ENCODE measurements around the gene GSS.

GSS gene

GRCh38 chr20:34983995-34984735 lies 28.6 kb upstream of the GSS start:
- DNase-seq (ENCODE audit: low read depth, low spot score): no peak
- H3K4me3 ChIP-seq (ENCODE audit: low read depth, low read length): no peak overlapping the region
- in situ Hi-C loops (cut with HindIII; ENCODE audit: low sequenced_read_pairs): no loop called here
- TF ChIP-seq CTCF (IDR thresholded peaks at IDR 0.05; ENCODE audit: low read depth, low read length): no peak

GRCh38 chr20:34983089-34983820 lies 27.6 kb upstream of the GSS start:
- H3K4me3 ChIP-seq (ENCODE audit: low read depth, low read length): no peak overlapping the region
- no peak for DNase-seq (ENCODE audit: low read depth, low spot score)
- TF ChIP-seq CTCF (IDR thresholded peaks at IDR 0.05; ENCODE audit: low read depth, low read length): no peak
- in situ Hi-C loops (cut with HindIII; ENCODE audit: low sequenced_read_pairs): no loop called here

DNA sequence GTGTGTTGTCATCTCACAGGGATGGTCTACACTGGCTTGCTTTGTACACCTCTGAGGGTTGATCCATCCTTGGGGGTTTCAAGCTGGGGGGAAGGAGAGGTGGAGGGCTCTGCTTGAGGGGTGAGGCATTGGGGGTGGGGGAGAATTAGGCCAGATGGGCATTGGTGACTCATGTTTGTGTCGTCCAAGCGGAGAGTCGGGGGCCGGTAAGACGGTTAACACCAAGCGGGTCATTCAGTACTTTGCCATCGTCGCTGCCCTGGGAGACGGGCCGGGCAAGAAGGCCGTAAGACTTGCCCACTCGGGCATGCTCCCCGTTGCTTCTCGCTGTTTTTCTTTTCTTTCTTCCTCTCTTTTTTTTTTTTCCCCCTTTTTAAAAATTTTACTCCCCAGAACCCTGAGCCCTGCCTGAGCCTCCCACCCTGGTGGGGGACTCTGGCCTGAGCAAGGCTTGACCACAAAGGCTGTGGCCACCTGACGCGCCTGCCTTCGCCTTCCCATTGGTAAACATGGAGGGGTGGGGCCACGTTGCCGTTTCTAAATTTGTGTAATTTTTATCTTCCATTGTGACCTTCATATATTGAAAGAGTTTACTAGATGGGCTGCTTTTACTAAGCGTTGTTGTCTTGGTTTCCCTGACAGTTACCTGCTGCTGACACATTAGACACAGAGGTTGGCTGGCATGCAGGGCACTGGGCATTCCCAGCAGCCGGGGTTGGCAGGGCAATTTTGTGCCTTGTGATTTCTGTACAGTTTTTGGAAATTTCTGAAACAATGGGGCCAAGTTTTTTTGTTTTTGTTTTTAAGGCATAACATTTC lies 26.9 kb upstream of the GSS start:
- in situ Hi-C loops (cut with HindIII; ENCODE audit: low sequenced_read_pairs): no loop called here
- no peak for DNase-seq (ENCODE audit: low read depth, low spot score)
- TF ChIP-seq CTCF (IDR thresholded peaks at IDR 0.05; ENCODE audit: low read depth, low read length): no peak
- H3K4me3 ChIP-seq (ENCODE audit: low read depth, low read length): no peak overlapping the region

DNA sequence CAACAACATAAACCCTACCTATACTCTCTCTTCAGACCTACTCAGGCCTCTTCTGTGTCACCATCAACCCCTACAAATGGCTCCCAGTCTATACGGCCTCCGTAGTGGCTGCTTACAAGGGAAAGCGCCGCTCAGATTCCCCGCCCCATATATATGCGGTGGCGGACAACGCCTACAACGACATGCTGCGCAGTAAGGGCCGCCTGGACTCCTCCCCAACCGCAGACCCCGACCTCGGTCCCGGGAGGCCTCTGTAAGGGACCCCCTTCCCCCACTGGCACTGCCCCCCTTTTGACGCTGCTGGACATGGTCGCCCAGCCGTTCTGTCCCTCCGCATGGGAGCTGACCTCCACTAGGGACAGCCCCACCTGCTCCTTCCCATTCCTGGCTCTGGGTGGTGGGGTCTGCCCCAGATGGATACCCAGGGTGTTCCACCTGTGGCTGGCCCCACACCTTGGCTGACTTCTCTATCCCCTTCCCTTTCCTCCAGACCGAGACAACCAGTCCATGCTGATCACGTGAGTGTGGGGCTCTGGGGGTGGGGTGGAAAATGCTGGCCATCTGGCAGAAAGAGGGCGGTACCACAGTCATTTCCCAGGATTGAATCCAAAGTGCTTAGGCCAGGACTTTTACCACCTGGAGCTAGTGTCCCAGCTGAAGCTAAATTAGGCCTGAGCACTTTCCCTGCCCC lies 25.1 kb upstream of the GSS start:
- no peak overlapping the region for H3K4me3 ChIP-seq (ENCODE audit: low read depth, low read length)
- TF ChIP-seq CTCF (IDR thresholded peaks at IDR 0.05; ENCODE audit: low read depth, low read length): no peak
- in situ Hi-C loops (cut with HindIII; ENCODE audit: low sequenced_read_pairs): no loop called here
- DNase-seq (ENCODE audit: low read depth, low spot score): no peak

DNA sequence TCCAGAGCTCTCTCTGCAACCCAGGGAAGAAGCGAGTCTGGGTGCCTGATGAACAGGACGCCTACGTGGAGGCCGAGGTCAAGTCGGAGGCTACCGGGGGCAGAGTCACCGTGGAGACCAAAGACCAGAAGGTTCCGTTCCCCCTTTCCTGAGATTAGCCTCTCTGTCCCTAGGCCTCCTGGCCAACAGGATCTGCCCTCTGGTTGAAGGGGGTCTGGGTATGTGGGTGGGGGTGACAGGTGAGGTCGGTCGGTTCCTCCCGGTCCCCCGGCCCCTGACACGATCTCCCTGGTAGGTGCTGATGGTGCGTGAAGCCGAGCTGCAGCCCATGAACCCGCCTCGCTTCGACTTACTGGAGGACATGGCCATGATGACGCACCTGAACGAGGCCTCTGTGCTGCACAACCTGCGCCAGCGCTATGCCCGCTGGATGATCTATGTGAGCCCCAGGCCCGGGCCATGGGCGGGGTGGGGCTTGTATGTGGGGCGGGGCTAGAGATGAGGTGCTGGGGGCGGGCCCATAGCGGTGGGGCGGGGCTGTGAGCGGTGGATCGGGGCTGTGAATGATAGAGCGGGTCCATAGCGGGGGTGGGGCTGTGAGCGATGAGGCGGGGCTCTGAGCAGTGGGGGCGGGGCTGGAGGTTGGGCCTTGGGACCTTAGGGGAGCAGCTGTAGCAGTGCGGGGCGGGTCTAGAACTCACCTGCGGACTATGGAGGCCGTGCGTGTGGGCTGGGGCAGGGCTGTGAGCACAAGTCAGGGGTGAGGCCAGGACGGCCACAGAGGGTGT lies 24.0 kb upstream of the GSS start:
- no peak for DNase-seq (ENCODE audit: low read depth, low spot score)
- no peak overlapping the region for H3K4me3 ChIP-seq (ENCODE audit: low read depth, low read length)
- TF ChIP-seq CTCF (IDR thresholded peaks at IDR 0.05; ENCODE audit: low read depth, low read length): no peak
- in situ Hi-C loops (cut with HindIII; ENCODE audit: low sequenced_read_pairs): no loop called here

Measured in astrocyte of the spinal cord (primary cell).